ENCODE measurements around the gene THEMIS2.
A peak's percentile ranks its signal among the peaks of the same experiment; 100 is the strongest.

THEMIS2 gene

DNA sequence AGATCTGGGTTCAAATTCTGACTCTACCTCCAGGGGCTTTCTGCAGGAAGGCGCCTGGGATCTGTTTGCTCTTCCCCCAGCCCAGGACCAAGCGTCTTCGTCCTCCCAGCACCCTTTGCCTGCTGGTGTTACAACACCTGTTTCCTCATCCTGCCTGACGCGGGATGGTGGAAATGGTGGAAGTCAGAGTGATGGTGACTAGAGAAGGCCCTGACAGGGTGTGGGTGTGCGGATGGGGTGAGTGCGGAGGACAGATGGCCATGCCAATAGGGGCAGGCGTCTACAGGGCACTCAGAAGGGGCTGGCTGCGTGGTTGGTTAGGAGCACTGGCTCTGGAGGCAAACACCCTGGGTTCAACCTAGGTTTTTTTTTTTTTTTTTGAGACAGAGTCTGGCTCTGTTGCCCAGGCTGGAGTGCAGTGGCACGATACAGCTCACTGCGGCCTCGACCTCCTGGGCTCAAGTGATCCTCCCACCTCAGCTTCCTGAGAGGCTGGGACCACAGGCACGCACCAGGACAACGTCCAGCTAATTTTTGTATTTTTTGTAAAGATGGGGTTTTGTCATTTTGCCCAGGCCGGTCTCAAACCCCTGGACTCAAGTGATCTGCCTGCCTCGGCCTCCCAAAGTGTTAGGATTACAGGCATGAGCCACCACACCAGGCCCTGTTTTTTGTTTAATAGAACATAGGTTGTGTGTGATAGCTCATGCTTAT is 1.5 kb downstream of the THEMIS2 start:
- Histone ChIP-seq H3K27me3 (ENCODE audit: control insufficient read depth in 2 of 2, insufficient read depth in 2 of 2, low read length in 2 of 2) (peaks cover 0 to 3% of the 10 kb centered on the region in 2 donors), H3K4me1 (ENCODE audit: control insufficient read depth in 2 of 2, insufficient read depth in 2 of 2, low read length in 2 of 2) (peaks cover 12 to 18% of the 10 kb centered on the region in 2 donors), H3K36me3 (ENCODE audit: control insufficient read depth in 2 of 2, insufficient read depth in 2 of 2, low read length in 2 of 2) (peaks cover 0 to 3% of the 10 kb centered on the region in 2 donors), H3K27ac (ENCODE audit: low read depth in 2 of 2, low read length in 2 of 2) (peak overlapping the region; percentile 79 to 90), H3K9me3 (ENCODE audit: control insufficient read depth in 2 of 2, low read length in 2 of 2) (no peaks in the 10 kb centered on the region), H3K4me3 (ENCODE audit: low read length in 2 of 2) (peak overlapping the region; percentile 64 to 74), H3K9ac (ENCODE audit: low read depth in 1 of 2, low read length in 2 of 2) (peak overlapping the region; percentile 65 to 81)

DNA sequence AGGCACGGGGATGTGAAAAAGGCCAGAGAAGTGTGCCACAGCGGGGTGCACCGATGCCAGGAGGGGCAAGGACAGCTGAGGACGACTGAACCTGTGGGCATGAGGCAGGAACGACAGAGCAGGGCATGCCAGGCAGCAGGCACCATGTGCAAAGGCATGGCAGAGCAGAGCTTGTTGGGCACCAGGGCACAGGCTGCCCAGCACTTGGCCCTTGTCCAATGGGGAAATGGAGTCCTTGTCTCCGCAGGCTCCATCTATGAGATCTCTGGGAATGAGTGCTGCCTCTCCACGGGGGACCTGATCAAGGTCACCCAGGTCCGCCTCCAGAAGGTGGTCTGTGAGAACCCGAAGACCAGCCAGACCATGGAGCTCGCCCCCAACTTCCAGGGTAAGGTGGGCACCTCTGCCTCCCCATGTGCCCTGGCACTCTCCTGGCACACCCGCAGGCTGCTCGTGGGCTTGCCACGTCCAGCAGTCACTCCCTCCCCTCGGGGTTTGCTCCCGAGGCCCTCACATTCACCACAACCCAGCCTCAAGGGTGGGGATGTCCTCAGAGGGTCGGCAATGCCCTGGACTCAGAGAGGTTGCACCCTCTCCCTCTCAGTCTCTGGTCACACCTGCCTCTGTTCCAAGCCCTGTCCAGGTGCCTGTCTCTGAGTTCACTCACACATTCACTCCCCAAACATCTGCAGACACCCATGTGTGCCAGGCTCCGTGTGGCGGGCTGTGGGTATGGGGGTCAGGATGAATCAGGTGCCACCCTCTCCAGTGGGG is 4.2 kb downstream of the THEMIS2 start:
- peaks cover 12% of the 10 kb centered on the region in 2 donors for H3K4me1 ChIP-seq (ENCODE audit: control insufficient read depth in 2 of 2, insufficient read depth in 2 of 2, low read length in 2 of 2)
- H3K9ac ChIP-seq (ENCODE audit: low read depth in 1 of 2, low read length in 2 of 2), result no peak overlapping the region
- H3K27ac ChIP-seq (ENCODE audit: low read depth in 2 of 2, low read length in 2 of 2), result peak overlapping the region; percentile 47 to 71
- peaks cover 0 to 3% of the 10 kb centered on the region in 2 donors for H3K36me3 ChIP-seq (ENCODE audit: control insufficient read depth in 2 of 2, insufficient read depth in 2 of 2, low read length in 2 of 2)
- H3K9me3 ChIP-seq (ENCODE audit: control insufficient read depth in 2 of 2, low read length in 2 of 2), result no peaks in the 10 kb centered on the region
- H3K4me3 ChIP-seq (ENCODE audit: low read length in 2 of 2), result no peak overlapping the region
- peaks cover 0 to 3% of the 10 kb centered on the region in 2 donors for H3K27me3 ChIP-seq (ENCODE audit: control insufficient read depth in 2 of 2, insufficient read depth in 2 of 2, low read length in 2 of 2)

DNA sequence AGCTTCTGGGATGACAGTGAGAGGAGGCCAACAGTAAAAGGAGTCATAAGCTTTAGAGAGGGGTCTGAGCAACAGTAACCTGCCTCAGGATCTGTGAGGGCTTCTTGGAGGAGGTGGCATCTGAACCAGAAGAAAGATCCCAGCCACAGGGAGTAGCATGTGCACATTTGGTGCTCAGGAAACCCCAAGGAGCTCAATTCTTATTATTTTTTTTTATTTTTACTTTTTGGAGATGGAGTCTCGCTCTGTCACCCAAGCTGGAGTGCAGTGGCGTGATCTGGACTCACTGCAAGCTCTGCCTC is 4.7 kb downstream of the THEMIS2 start:
- no peak overlapping the region for H3K9ac ChIP-seq (ENCODE audit: low read depth in 1 of 2, low read length in 2 of 2)
- H3K4me3 ChIP-seq (ENCODE audit: low read length in 2 of 2), result no peak overlapping the region
- peaks cover 0 to 4% of the 10 kb centered on the region in 2 donors for H3K36me3 ChIP-seq (ENCODE audit: control insufficient read depth in 2 of 2, insufficient read depth in 2 of 2, low read length in 2 of 2)
- no peaks in the 10 kb centered on the region for H3K9me3 ChIP-seq (ENCODE audit: control insufficient read depth in 2 of 2, low read length in 2 of 2)
- H3K4me1 ChIP-seq (ENCODE audit: control insufficient read depth in 2 of 2, insufficient read depth in 2 of 2, low read length in 2 of 2), result peaks cover 12% of the 10 kb centered on the region in 2 donors
- H3K27ac ChIP-seq (ENCODE audit: low read depth in 2 of 2, low read length in 2 of 2), result peak overlapping the region in 1 of 2 donors; percentile 71
- peaks cover 0 to 3% of the 10 kb centered on the region in 2 donors for H3K27me3 ChIP-seq (ENCODE audit: control insufficient read depth in 2 of 2, insufficient read depth in 2 of 2, low read length in 2 of 2)

DNA sequence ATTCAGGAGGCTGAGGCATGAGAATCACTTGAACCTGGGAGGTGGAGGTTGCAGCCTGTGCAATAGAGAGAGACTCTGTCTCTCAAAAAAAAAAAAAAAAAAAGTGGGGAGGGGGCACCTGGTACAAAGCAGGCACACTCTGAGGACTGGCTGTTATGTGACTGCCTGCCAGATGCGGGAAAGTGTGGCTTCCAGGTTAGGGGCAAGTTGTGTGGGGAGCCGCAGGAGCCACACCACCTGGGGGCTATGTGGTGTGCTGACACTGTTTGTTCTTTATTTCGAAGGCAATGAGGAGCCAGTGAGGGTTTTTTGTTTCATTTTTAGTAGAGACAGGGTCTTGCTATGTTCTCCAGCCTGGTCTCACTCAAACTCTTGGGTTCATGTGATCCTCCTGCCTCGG is 5.7 kb downstream of the THEMIS2 start:
- H3K9me3 ChIP-seq (ENCODE audit: control insufficient read depth in 2 of 2, low read length in 2 of 2), result no peaks in the 10 kb centered on the region
- H3K27ac ChIP-seq (ENCODE audit: low read depth in 2 of 2, low read length in 2 of 2), result no peak overlapping the region
- H3K36me3 ChIP-seq (ENCODE audit: control insufficient read depth in 2 of 2, insufficient read depth in 2 of 2, low read length in 2 of 2), result peaks cover 4 to 13% of the 10 kb centered on the region in 2 donors
- H3K4me1 ChIP-seq (ENCODE audit: control insufficient read depth in 2 of 2, insufficient read depth in 2 of 2, low read length in 2 of 2), result peaks cover 7 to 8% of the 10 kb centered on the region in 2 donors
- H3K9ac ChIP-seq (ENCODE audit: low read depth in 1 of 2, low read length in 2 of 2), result no peak overlapping the region
- H3K27me3 ChIP-seq (ENCODE audit: control insufficient read depth in 2 of 2, insufficient read depth in 2 of 2, low read length in 2 of 2), result no peaks in the 10 kb centered on the region
- H3K4me3 ChIP-seq (ENCODE audit: low read length in 2 of 2), result no peak overlapping the region

DNA sequence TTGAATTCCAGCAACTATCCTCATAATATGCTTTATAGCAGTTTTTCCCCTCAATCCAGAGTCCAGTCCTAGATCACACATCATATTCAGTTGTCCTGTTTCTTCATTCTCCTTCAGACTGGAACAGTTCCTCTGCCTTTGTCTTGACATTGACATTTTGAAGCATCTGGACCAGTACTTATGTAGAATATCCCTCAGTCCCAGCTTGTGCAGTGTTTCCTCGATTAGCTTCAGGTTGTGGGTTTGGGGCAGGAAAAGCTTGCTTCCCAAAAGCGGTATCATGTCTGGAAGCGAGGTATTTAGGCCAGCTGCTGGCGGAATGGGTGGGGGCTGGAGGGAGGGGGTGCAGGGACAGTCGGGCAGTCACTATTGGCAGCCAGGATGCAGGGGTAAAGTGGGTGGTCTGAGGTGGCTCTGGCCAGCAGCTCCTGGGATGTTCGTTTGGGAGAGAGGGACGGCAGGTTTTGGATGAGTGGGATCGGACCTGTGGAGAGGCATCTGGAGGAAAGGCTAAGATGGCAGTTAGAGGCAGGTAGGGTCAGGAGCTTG is 6.5 kb downstream of the THEMIS2 start:
- H3K9me3 ChIP-seq (ENCODE audit: control insufficient read depth in 2 of 2, low read length in 2 of 2), result no peaks in the 10 kb centered on the region
- H3K4me1 ChIP-seq (ENCODE audit: control insufficient read depth in 2 of 2, insufficient read depth in 2 of 2, low read length in 2 of 2), result peaks cover 5 to 6% of the 10 kb centered on the region in 2 donors
- H3K36me3 ChIP-seq (ENCODE audit: control insufficient read depth in 2 of 2, insufficient read depth in 2 of 2, low read length in 2 of 2), result peaks cover 9 to 15% of the 10 kb centered on the region in 2 donors
- H3K27me3 ChIP-seq (ENCODE audit: control insufficient read depth in 2 of 2, insufficient read depth in 2 of 2, low read length in 2 of 2), result no peaks in the 10 kb centered on the region
- H3K9ac ChIP-seq (ENCODE audit: low read depth in 1 of 2, low read length in 2 of 2), result no peak overlapping the region
- H3K27ac ChIP-seq (ENCODE audit: low read depth in 2 of 2, low read length in 2 of 2), result no peak overlapping the region
- H3K4me3 ChIP-seq (ENCODE audit: low read length in 2 of 2), result no peak overlapping the region

DNA sequence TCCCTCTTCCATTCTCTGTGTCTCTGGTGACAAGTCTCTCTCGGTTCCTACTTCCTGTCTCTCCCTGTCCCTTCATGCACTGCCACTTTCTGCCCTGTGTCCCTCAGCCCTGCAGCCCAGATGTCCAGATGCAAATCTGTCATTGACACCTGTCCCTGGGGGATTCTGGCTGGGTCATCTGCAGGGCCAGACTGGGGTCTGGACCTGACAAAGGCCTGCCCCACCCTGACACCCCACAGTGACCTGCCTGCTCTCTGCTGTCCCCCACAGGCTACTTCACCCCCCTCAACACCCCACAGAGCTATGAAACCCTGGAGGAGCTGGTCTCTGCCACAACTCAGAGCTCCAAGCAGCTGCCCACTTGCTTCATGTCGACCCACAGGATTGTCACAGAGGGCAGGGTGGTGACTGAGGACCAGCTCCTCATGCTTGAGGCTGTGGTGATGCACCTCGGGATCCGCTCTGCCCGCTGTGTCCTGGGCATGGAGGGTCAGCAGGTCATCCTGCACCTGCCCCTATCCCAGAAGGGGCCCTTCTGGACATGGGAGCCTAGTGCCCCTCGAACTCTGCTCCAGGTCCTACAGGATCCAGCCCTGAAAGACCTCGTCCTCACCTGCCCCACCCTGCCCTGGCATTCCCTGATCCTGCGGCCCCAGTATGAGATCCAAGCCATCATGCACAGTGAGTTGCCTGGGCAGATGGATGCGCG is 7.2 kb downstream of the THEMIS2 start:
- H3K9ac ChIP-seq (ENCODE audit: low read depth in 1 of 2, low read length in 2 of 2), result no peak overlapping the region

DNA sequence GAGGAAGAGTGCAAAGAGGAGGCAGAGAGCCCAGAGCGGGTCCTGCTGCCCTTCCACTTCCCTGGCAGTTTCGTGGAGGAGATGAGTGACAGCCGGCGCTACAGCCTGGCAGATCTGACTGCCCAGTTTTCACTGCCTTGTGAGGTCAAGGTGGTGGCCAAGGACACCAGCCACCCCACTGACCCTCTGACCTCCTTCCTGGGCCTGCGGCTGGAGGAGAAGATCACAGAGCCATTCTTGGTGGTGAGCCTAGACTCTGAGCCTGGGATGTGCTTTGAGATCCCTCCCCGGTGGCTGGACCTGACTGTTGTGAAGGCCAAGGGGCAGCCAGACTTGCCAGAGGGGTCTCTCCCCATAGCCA is 10.2 kb downstream of the THEMIS2 start:
- Histone ChIP-seq H3K4me3 (ENCODE audit: low read length in 2 of 2) (no peak overlapping the region), H3K27me3 (ENCODE audit: control insufficient read depth in 2 of 2, insufficient read depth in 2 of 2, low read length in 2 of 2) (no peaks in the 10 kb centered on the region), H3K9ac (ENCODE audit: low read depth in 1 of 2, low read length in 2 of 2) (no peak overlapping the region), H3K9me3 (ENCODE audit: control insufficient read depth in 2 of 2, low read length in 2 of 2) (no peaks in the 10 kb centered on the region), H3K4me1 (ENCODE audit: control insufficient read depth in 2 of 2, insufficient read depth in 2 of 2, low read length in 2 of 2) (peaks cover 7 to 8% of the 10 kb centered on the region in 2 donors), H3K27ac (ENCODE audit: low read depth in 2 of 2, low read length in 2 of 2) (no peak overlapping the region), H3K36me3 (ENCODE audit: control insufficient read depth in 2 of 2, insufficient read depth in 2 of 2, low read length in 2 of 2) (peaks cover 15 to 16% of the 10 kb centered on the region in 2 donors)

More for the DNA sequence above, 7.2 kb downstream of the THEMIS2 start:
- no peak overlapping the region for H3K27ac ChIP-seq (ENCODE audit: low read depth in 2 of 2, low read length in 2 of 2)
- H3K4me1 ChIP-seq (ENCODE audit: control insufficient read depth in 2 of 2, insufficient read depth in 2 of 2, low read length in 2 of 2), result peaks cover 5 to 9% of the 10 kb centered on the region in 2 donors
- peaks cover 9 to 15% of the 10 kb centered on the region in 2 donors for H3K36me3 ChIP-seq (ENCODE audit: control insufficient read depth in 2 of 2, insufficient read depth in 2 of 2, low read length in 2 of 2)
- no peak overlapping the region for H3K4me3 ChIP-seq (ENCODE audit: low read length in 2 of 2)
- H3K9me3 ChIP-seq (ENCODE audit: control insufficient read depth in 2 of 2, low read length in 2 of 2), result no peaks in the 10 kb centered on the region
- no peaks in the 10 kb centered on the region for H3K27me3 ChIP-seq (ENCODE audit: control insufficient read depth in 2 of 2, insufficient read depth in 2 of 2, low read length in 2 of 2)

DNA sequence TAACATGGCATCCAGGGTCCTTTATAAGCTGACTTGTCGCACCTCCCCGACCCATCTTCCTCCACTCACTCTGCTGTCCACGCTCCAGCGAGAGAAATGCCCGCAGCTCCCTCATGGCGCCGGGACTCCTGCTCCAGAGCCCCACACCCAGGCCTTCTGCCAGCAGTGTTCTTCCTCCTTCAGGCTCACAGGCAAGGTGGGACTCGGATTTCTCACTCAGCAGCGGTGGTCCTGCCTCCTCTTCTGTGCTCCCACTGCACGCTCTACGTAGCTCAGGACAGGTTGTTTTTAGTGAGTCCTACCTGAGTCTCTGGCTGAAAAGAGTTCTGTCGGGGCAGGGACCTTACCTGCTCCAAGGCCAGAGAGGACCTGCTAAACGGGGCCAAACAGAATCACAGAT is 11.2 kb downstream of the THEMIS2 start:
- H3K9me3 ChIP-seq (ENCODE audit: control insufficient read depth in 2 of 2, low read length in 2 of 2), result no peaks in the 10 kb centered on the region
- H3K27me3 ChIP-seq (ENCODE audit: control insufficient read depth in 2 of 2, insufficient read depth in 2 of 2, low read length in 2 of 2), result no peaks in the 10 kb centered on the region
- no peak overlapping the region for H3K4me3 ChIP-seq (ENCODE audit: low read length in 2 of 2)
- H3K36me3 ChIP-seq (ENCODE audit: control insufficient read depth in 2 of 2, insufficient read depth in 2 of 2, low read length in 2 of 2), result peaks cover 16% of the 10 kb centered on the region in 2 donors
- peaks cover 8 to 9% of the 10 kb centered on the region in 2 donors for H3K4me1 ChIP-seq (ENCODE audit: control insufficient read depth in 2 of 2, insufficient read depth in 2 of 2, low read length in 2 of 2)
- H3K9ac ChIP-seq (ENCODE audit: low read depth in 1 of 2, low read length in 2 of 2), result peak overlapping the region in 1 of 2 donors; percentile 6
- peak overlapping the region in 1 of 2 donors; percentile 75 for H3K27ac ChIP-seq (ENCODE audit: low read depth in 2 of 2, low read length in 2 of 2)

DNA sequence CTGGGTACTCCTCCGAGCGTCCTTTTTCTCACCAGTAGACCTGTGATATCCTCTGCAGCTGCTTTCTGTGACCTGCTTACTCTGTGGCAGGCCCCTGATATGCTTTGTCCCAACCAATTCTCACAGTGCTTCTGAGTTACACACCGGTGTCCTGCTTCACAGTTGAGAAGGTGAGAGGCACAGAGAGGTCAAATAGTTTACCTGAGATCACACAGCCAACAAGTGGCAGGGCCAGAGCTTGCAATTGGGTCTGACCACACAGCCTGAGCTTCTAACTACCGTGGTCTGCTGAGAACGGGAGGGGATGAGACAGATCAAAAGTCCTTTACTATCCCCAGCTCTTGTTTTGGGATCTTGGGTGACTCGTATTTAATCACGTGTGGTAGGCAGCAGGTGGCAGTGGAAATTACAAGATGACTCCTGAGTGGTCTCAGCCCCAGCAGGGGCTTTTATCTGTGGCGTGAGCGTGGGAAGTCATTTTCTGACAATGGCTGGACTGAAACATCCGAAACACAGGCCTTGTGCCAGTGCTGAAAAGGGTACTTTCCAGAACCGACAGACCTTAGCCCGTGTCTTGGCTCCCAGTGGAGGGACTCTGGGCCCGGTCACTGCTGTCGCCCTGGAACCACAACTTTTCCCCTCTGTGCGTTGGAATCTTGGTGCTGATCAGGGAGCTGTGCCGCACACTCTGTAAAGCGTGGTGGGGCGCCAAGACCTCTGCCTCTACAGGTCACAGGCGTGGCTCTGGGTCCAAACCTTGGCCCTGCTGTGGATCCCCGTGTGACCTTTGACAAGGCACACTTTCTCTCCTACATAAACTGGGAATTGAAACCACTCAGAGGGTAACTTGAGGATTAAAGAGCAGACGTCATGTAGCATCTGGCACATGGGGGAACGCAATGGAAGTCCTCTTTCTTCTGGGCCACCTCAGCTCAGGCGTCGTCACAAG is 11.9 kb downstream of the THEMIS2 start:
- Histone ChIP-seq H3K4me1 (ENCODE audit: control insufficient read depth in 2 of 2, insufficient read depth in 2 of 2, low read length in 2 of 2) (peaks cover 8 to 9% of the 10 kb centered on the region in 2 donors), H3K9me3 (ENCODE audit: control insufficient read depth in 2 of 2, low read length in 2 of 2) (no peaks in the 10 kb centered on the region), H3K9ac (ENCODE audit: low read depth in 1 of 2, low read length in 2 of 2) (no peak overlapping the region), H3K27ac (ENCODE audit: low read depth in 2 of 2, low read length in 2 of 2) (peak overlapping the region; percentile 64 to 75), H3K36me3 (ENCODE audit: control insufficient read depth in 2 of 2, insufficient read depth in 2 of 2, low read length in 2 of 2) (peaks cover 16% of the 10 kb centered on the region in 2 donors), H3K4me3 (ENCODE audit: low read length in 2 of 2) (no peak overlapping the region), H3K27me3 (ENCODE audit: control insufficient read depth in 2 of 2, insufficient read depth in 2 of 2, low read length in 2 of 2) (no peaks in the 10 kb centered on the region)

Data from mucosa of rectum (tissue), 2 donors.